Uterus (tissue), 2 donors: ENCODE data around the gene LAMC3.

Source experiments
- POLR2A ChIP-seq, 2 donors: fragments of 450-650 bp; IDR thresholded peaks; one replicate each; pipeline ENCODE4 v1.6.1; 2016; ENCODE audit warnings: antibody characterized with exemption in 2 of 2, mild to moderate bottlenecking in 1 of 2, moderate library complexity in 1 of 2
- TF ChIP-seq, protein P1 (sequence below), 4 experiments: fragments of 200-600 bp in 2 of 4; fragments of 450-650 bp in 2 of 4; sonication (generic) in 2 of 4; IDR thresholded peaks; one replicate each; pipeline ENCODE4 v1.5.1; 2016 to 2019; ENCODE audit warnings: antibody characterized with exemption in 4 of 4, mild to moderate bottlenecking in 2 of 4, moderate library complexity in 1 of 4

DNA sequence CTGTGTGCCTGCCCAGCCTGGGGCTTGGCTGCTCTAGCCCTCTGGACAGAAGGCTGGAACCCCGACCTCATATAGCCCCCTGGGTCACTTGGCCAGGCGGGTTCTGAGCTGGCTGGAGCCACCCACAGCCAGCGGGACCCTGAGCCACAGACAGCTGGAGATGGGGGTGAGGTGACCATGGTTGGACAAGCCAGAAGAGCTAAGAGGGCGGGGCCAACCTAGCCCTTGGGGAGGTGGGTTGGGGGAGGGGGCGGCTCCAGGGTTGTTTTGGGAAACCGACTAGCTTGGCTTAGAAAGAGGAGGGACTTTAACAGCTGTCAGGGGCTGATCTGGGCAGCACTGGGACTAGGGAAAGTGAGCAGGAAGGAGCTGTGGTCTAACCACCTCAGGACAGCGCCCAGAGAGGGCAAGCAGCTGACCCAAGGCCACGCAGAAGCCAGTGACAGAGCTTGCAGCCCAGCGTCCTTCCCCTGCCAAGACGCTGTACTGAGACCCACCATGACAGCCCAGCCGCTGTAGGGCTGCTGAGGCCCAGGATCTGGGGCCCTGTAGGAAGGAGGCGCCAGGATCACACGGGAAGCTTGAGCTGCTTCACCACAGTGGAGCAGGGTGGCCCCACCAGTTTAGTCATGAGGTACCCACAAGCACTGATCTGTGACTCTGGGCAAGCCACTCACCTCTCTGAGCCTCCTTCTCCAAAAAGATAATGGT is 89.6 kb downstream of the LAMC3 start:
- TF ChIP-seq, protein P1, sequence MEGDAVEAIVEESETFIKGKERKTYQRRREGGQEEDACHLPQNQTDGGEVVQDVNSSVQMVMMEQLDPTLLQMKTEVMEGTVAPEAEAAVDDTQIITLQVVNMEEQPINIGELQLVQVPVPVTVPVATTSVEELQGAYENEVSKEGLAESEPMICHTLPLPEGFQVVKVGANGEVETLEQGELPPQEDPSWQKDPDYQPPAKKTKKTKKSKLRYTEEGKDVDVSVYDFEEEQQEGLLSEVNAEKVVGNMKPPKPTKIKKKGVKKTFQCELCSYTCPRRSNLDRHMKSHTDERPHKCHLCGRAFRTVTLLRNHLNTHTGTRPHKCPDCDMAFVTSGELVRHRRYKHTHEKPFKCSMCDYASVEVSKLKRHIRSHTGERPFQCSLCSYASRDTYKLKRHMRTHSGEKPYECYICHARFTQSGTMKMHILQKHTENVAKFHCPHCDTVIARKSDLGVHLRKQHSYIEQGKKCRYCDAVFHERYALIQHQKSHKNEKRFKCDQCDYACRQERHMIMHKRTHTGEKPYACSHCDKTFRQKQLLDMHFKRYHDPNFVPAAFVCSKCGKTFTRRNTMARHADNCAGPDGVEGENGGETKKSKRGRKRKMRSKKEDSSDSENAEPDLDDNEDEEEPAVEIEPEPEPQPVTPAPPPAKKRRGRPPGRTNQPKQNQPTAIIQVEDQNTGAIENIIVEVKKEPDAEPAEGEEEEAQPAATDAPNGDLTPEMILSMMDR (IDR thresholded peaks at IDR 0.05) = no peak
- TF ChIP-seq POLR2A (IDR thresholded peaks at IDR 0.05) = no peak
